Keratinocyte (primary cell): ENCODE measurements around the gene ACAT2. TPM values are rescaled to one million over a fixed set of nuclear protein-coding genes. Genes with fewer than 3 reads are reported as not detected.
"Not testable (repeated sequence)": the region's sequence is repeated elsewhere in the genome, so short reads cannot be mapped to it uniquely, and the experiment has no call there.

Source experiments
- DNase-seq: peaks from one replicate; pipeline ENCODE4 v3.0.0-alpha.2; 2011; ENCODE audit warnings: low read depth, missing footprints, low spot score
- FAIRE-seq: peaks from 2 replicates; lab custom pipeline; 2011; peaks lifted over from hg19 to GRCh38; lab: Jason Lieb, UNC
- H2AFZ ChIP-seq: 2 replicates; pipeline ENCODE4 v1.6.0; 2012; ENCODE audit warnings: low read length, control low read depth, inconsistent platforms; ENCODE audit not compliant: control insufficient read depth
- H3K27ac ChIP-seq: 2 replicates; pipeline ENCODE4 v1.5.1; 2011; ENCODE audit warnings: low read length; ENCODE audit not compliant: control insufficient read depth, insufficient read depth
- H3K27me3 ChIP-seq: 3 replicates; pipeline ENCODE4 v1.6.0; 2011; ENCODE audit warnings: low read length; ENCODE audit not compliant: control insufficient read depth, insufficient read depth; ENCODE audit errors: extremely low read depth
- H3K36me3 ChIP-seq, 2 experiments: 2 replicates in 1 of 2; 3 replicates in 1 of 2; pipeline ENCODE4 v1.5.1; 2011; ENCODE audit warnings: low read length in 2 of 2, mild to moderate bottlenecking in 1 of 2; ENCODE audit not compliant: control insufficient read depth in 2 of 2, insufficient read depth in 2 of 2; ENCODE audit errors: extremely low read depth in 1 of 2
- H3K4me1 ChIP-seq: 3 replicates; pipeline ENCODE4 v1.5.1; 2011; ENCODE audit warnings: low read length; ENCODE audit not compliant: control insufficient read depth, insufficient read depth; ENCODE audit errors: extremely low read depth
- H3K4me2 ChIP-seq: 3 replicates; pipeline ENCODE4 v1.6.0; 2011; ENCODE audit warnings: low read depth, low read length; ENCODE audit not compliant: control insufficient read depth, insufficient read depth; ENCODE audit errors: extremely low read depth
- H3K4me3 ChIP-seq, 3 experiments: fragments of 200-600 bp in 1 of 3; sonication (generic) in 1 of 3; 2 replicates in 2 of 3; 3 replicates in 1 of 3; pipeline ENCODE4 v1.5.1; 2011 to 2016; ENCODE audit warnings: low read length in 3 of 3, mild to moderate bottlenecking in 3 of 3, control low read depth in 2 of 3, inconsistent platforms in 1 of 3, low read depth in 1 of 3, mixed read lengths in 1 of 3, mixed run types in 1 of 3, moderate library complexity in 1 of 3; ENCODE audit not compliant: control insufficient read depth in 2 of 3, insufficient read depth in 2 of 3; ENCODE audit errors: extremely low read depth in 1 of 3
- H3K79me2 ChIP-seq: 2 replicates; pipeline ENCODE4 v1.6.0; 2012; ENCODE audit warnings: low read length; ENCODE audit not compliant: control insufficient read depth, insufficient read depth
- H3K9ac ChIP-seq: 3 replicates; pipeline ENCODE4 v1.6.0; 2011; ENCODE audit warnings: low read length; ENCODE audit not compliant: control insufficient read depth, insufficient read depth; ENCODE audit errors: extremely low read depth
- H3K9me1 ChIP-seq: 3 replicates; pipeline ENCODE4 v1.6.0; 2011; ENCODE audit warnings: low read length; ENCODE audit not compliant: control insufficient read depth, insufficient read depth; ENCODE audit errors: extremely low read depth
- H3K9me3 ChIP-seq: 2 replicates; pipeline ENCODE4 v1.5.1; 2012; ENCODE audit warnings: low read depth, low read length; ENCODE audit not compliant: control insufficient read depth
- H4K20me1 ChIP-seq: 3 replicates; pipeline ENCODE4 v1.6.0; 2011; ENCODE audit warnings: low read length; ENCODE audit not compliant: control insufficient read depth, insufficient read depth; ENCODE audit errors: extremely low read depth
- EZH2 ChIP-seq: IDR thresholded peaks from one replicate; pipeline ENCODE4 v1.6.1; 2012; ENCODE audit warnings: inconsistent platforms, mild to moderate bottlenecking, low read length, moderate library complexity
- dilution Hi-C: fragments of 300-500 bp; cut with MboI; formaldehyde crosslinking; loops from one replicate; pipeline ENCODE4 v1.7.0; 2020; ENCODE audit warnings: low sequenced_read_pairs; ENCODE audit not compliant: extremely low pct_ligation_motif_present
- polyA plus RNA-seq, 5 experiments: library from polyadenylated mRNA; depleted of rRNA in 3 of 5; stranded (reverse) in 3 of 5; stranded (forward) in 1 of 5; unstranded in 1 of 5; fragments of >200 nt; gene quantifications; 1 replicate in 1 of 5; 2 replicates in 3 of 5; 3 replicates in 1 of 5; pipeline versions ENCODE4 v1.2.1 to v1.2.3, GENCODE V29; 2011 to 2012; ENCODE audit warnings: missing spikeins in 2 of 5, low read depth in 1 of 5, low replicate concordance in 1 of 5
- TF ChIP-seq, protein P1 (sequence below), 3 experiments: IDR thresholded peaks in 1 of 3; conservative IDR thresholded peaks in 1 of 3; optimal IDR thresholded peaks in 1 of 3; 2 replicates in 2 of 3; 3 replicates in 1 of 3; pipeline versions ENCODE3 to v1.5.1; 2011; ENCODE audit warnings: low read length in 3 of 3, mild to moderate bottlenecking in 3 of 3, moderate library complexity in 2 of 3, control low read depth in 1 of 3, inconsistent platforms in 1 of 3; ENCODE audit not compliant: insufficient read depth in 2 of 3; ENCODE audit errors: extremely low read depth in 1 of 3

The ACAT2 gene
- polyA plus RNA-seq, 1 donor (not counting 4 experiments of a cell fraction or from before 2014, with no cell fraction given): 205 TPM

DNA sequence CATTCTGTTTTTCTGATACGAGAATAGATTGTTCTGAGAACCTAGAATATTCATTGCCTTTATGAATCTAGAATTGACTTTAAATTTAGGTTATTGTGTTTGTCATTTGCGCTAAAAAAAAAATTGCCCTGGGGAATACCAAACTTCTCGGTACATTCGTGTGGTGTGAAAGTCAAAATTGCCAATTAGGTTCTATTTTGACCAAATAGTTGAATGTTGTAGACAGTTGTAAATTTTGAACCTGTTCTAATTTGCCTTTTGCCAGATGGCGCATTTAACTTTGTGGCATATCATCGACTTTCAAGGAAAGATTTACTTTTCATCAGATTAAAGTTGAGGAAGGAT, 31.5 kb upstream of the ACAT2 start:
- Histone ChIP-seq H2AFZ (no peak overlapping the region), H3K79me2 (peaks cover 95% of the 10 kb centered on the region), H3K4me3 (peak overlapping the region in 1 of 3 experiments; percentile 18), H3K36me3 (peaks cover 0 to 7% of the 10 kb centered on the region in 2 experiments), H4K20me1 (peaks cover 11% of the 10 kb centered on the region), H3K27me3 (no peaks in the 10 kb centered on the region), H3K27ac (peak overlapping the region; percentile 1), H3K9ac (no peak overlapping the region), H3K9me1 (no peaks in the 10 kb centered on the region), H3K9me3 (no peaks in the 10 kb centered on the region), H3K4me1 (peaks cover 18% of the 10 kb centered on the region), H3K4me2 (peak overlapping the region; percentile 82)
- TF ChIP-seq, protein P1, sequence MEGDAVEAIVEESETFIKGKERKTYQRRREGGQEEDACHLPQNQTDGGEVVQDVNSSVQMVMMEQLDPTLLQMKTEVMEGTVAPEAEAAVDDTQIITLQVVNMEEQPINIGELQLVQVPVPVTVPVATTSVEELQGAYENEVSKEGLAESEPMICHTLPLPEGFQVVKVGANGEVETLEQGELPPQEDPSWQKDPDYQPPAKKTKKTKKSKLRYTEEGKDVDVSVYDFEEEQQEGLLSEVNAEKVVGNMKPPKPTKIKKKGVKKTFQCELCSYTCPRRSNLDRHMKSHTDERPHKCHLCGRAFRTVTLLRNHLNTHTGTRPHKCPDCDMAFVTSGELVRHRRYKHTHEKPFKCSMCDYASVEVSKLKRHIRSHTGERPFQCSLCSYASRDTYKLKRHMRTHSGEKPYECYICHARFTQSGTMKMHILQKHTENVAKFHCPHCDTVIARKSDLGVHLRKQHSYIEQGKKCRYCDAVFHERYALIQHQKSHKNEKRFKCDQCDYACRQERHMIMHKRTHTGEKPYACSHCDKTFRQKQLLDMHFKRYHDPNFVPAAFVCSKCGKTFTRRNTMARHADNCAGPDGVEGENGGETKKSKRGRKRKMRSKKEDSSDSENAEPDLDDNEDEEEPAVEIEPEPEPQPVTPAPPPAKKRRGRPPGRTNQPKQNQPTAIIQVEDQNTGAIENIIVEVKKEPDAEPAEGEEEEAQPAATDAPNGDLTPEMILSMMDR (optimal IDR thresholded peaks at IDR 0.05 in 1 of 3, IDR thresholded peaks at IDR 0.05 in 1 of 3, conservative IDR thresholded peaks at IDR 0.05 in 1 of 3; ENCODE audit: extremely low read depth in 1 of 3, insufficient read depth in 2 of 3, low read length in 3 of 3): no peak
- TF ChIP-seq EZH2: no peak
- dilution Hi-C loops: no loop called here
- FAIRE-seq (no peak), DNase-seq (no peak)

DNA sequence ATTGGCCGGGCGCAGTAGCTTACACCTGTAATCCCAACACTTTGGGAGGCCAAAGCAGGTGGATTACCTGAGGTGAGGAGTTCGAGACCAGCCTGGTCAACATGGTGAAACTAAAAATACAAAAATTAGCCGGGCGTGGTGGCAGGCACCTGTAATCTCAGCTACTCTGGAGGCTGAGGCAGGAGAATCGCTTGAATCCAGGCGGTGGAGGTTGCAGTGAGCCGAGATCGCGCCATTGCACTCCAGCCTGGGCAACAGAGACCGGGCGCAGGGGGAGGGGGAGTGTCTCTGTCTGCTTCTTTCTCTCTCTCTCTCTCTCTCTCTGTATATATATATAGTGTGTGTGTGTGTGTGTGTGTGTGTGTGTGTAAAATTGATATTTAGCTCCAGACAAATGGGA, 29.3 kb upstream of the ACAT2 start:
- dilution Hi-C loops, DNase-seq, H3K9me1 ChIP-seq, H3K9me3 ChIP-seq, H2AFZ ChIP-seq, FAIRE-seq, H3K4me2 ChIP-seq, H3K27ac ChIP-seq, H3K9ac ChIP-seq, H3K4me3 ChIP-seq, H3K27me3 ChIP-seq: not testable (repeated sequence)
- peaks cover 12% of the 10 kb centered on the region for H3K4me1 ChIP-seq
- peaks cover 2 to 10% of the 10 kb centered on the region in 2 experiments for H3K36me3 ChIP-seq
- peaks cover 100% of the 10 kb centered on the region for H3K79me2 ChIP-seq
- H4K20me1 ChIP-seq: peaks cover 11% of the 10 kb centered on the region

DNA sequence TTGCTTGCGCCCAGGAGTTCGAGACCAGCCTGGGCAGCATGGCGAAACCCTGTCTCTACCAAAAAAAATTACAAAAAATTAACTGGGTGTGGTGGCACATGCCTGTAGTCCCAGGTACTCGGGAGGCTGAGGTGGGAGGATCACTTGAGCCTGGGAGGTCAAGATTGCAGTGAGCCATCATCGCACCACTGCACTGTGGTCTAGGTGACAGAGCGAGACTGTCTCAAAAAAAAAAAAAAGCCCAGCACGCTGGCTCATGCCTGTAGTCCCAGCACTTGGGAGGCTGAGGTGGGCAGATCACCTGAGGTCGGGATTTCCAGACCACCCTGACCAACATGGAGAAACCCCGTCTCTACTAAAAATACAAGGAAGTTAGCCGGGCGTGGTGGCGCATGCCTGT, 28.4 kb upstream of the ACAT2 start:
- not testable (repeated sequence) for DNase-seq, H3K9ac ChIP-seq
- H3K36me3 ChIP-seq: peaks cover 4 to 10% of the 10 kb centered on the region in 2 experiments

More for the DNA sequence above, 28.4 kb upstream of the ACAT2 start:
- dilution Hi-C loops, H2AFZ ChIP-seq, H3K9me3 ChIP-seq, H3K4me3 ChIP-seq, H3K9me1 ChIP-seq, FAIRE-seq, H3K27ac ChIP-seq, H3K4me2 ChIP-seq, H3K27me3 ChIP-seq: not testable (repeated sequence)
- Histone ChIP-seq H3K79me2 (peaks cover 100% of the 10 kb centered on the region), H3K4me1 (peaks cover 12% of the 10 kb centered on the region), H4K20me1 (peaks cover 11% of the 10 kb centered on the region)
